Skeletal muscle satellite cell (primary cell): ENCODE measurements around the gene DDIT4.
"Not testable (repeated sequence)": the region's sequence is repeated elsewhere in the genome, so short reads cannot be mapped to it uniquely, and the experiment has no call there.

Source experiments
- H3K27me3 ChIP-seq: 2 replicates; pipeline ENCODE4 v1.7.0; 2013; ENCODE audit warnings: low read length; ENCODE audit not compliant: control insufficient read depth, insufficient read depth
- H3K36me3 ChIP-seq: 2 replicates; pipeline ENCODE4 v1.7.0; 2013; ENCODE audit warnings: mild to moderate bottlenecking, control low read depth, low read length; ENCODE audit not compliant: insufficient read depth
- H3K4me1 ChIP-seq: 2 replicates; pipeline ENCODE4 v1.7.0; 2013; ENCODE audit warnings: low read length; ENCODE audit not compliant: control insufficient read depth, insufficient read depth
- H3K4me2 ChIP-seq: 2 replicates; pipeline ENCODE4 v1.7.0; 2013; ENCODE audit warnings: mild to moderate bottlenecking, low read length
- H3K4me3 ChIP-seq: 2 replicates; pipeline ENCODE4 v1.7.0; 2013; ENCODE audit warnings: low read length
- H3K9ac ChIP-seq: 2 replicates; pipeline ENCODE4 v1.7.0; 2013; ENCODE audit warnings: mild to moderate bottlenecking, low read depth, low read length, moderate library complexity
- H3K9me3 ChIP-seq: replicated peaks from 2 replicates; pipeline ENCODE4 v1.7.0; 2013; ENCODE audit warnings: mild to moderate bottlenecking, control low read depth, low read length

Gene DDIT4

DNA sequence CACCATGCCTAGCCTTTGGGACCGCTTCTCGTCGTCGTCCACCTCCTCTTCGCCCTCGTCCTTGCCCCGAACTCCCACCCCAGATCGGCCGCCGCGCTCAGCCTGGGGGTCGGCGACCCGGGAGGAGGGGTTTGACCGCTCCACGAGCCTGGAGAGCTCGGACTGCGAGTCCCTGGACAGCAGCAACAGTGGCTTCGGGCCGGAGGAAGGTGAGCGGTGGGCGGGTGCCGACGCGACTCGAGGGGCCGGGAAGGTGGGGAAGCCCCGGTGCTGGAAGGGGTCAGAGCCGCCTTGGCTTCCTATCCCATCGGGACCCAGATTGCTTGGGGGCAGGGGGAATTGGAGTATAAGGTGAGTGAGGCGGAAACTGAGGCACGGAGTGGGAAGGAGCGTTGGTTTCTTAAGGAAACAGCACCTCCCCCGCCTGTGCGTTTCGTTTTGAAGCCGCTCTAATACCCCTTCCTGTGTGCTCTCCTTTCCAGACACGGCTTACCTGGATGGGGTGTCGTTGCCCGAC lies 547 bp downstream of the DDIT4 start:
- peaks cover 23% of the 10 kb centered on the region for H3K36me3 ChIP-seq
- H3K9ac ChIP-seq = peak overlapping the region; percentile 90
- peak overlapping the region; percentile 83 for H3K4me3 ChIP-seq
- no peaks in the 10 kb centered on the region for H3K9me3 ChIP-seq
- H3K4me2 ChIP-seq = peak overlapping the region; percentile 98
- peaks cover 20% of the 10 kb centered on the region for H3K4me1 ChIP-seq
- H3K27me3 ChIP-seq = no peaks in the 10 kb centered on the region

DNA sequence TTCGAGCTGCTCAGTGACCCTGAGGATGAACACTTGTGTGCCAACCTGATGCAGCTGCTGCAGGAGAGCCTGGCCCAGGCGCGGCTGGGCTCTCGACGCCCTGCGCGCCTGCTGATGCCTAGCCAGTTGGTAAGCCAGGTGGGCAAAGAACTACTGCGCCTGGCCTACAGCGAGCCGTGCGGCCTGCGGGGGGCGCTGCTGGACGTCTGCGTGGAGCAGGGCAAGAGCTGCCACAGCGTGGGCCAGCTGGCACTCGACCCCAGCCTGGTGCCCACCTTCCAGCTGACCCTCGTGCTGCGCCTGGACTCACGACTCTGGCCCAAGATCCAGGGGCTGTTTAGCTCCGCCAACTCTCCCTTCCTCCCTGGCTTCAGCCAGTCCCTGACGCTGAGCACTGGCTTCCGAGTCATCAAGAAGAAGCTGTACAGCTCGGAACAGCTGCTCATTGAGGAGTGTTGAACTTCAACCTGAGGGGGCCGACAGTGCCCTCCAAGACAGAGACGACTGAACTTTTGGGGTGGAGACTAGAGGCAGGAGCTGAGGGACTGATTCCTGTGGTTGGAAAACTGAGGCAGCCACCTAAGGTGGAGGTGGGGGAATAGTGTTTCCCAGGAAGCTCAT lies 1.1 kb downstream of the DDIT4 start:
- Histone ChIP-seq H3K27me3 (no peaks in the 10 kb centered on the region), H3K9ac (peak overlapping the region; percentile 90), H3K4me1 (peaks cover 20% of the 10 kb centered on the region)

DNA sequence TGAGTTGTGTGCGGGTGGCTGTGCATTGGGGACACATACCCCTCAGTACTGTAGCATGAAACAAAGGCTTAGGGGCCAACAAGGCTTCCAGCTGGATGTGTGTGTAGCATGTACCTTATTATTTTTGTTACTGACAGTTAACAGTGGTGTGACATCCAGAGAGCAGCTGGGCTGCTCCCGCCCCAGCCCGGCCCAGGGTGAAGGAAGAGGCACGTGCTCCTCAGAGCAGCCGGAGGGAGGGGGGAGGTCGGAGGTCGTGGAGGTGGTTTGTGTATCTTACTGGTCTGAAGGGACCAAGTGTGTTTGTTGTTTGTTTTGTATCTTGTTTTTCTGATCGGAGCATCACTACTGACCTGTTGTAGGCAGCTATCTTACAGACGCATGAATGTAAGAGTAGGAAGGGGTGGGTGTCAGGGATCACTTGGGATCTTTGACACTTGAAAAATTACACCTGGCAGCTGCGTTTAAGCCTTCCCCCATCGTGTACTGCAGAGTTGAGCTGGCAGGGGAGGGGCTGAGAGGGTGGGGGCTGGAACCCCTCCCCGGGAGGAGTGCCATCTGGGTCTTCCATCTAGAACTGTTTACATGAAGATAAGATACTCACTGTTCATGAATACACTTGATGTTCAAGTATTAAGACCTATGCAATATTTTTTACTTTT lies 1.8 kb downstream of the DDIT4 start:
- peaks cover 23% of the 10 kb centered on the region for H3K36me3 ChIP-seq
- peak overlapping the region; percentile 83 for H3K4me3 ChIP-seq
- H3K9me3 ChIP-seq = no peaks in the 10 kb centered on the region
- H3K4me2 ChIP-seq = peak overlapping the region; percentile 98
- peaks cover 20% of the 10 kb centered on the region for H3K4me1 ChIP-seq
- H3K27me3 ChIP-seq = no peaks in the 10 kb centered on the region
- H3K9ac ChIP-seq = peak overlapping the region; percentile 90

More for the DNA sequence above, 1.1 kb downstream of the DDIT4 start:
- Histone ChIP-seq H3K36me3 (peaks cover 23% of the 10 kb centered on the region), H3K9me3 (no peaks in the 10 kb centered on the region), H3K4me3 (peak overlapping the region; percentile 83), H3K4me2 (peak overlapping the region; percentile 98)

DNA sequence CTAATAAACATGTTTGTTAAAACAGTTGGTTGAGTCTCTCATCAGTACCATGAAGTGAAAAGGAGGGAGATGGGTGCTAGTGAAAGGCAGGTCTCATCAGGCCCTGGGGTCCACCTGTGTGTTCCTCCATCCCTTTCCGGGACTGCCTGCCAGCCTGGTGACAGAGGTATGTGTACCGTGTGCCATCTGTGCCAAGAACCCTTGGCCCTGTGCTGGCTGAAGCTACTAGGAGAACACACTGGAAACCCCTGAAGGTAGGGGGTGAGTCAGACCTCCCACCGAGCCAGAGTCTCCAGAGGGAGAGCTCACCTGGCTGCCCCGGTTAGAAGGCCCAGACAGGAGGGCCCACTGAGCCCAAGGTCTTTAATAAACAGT lies 2.3 kb downstream of the DDIT4 start:
- Histone ChIP-seq H3K4me2 (peak overlapping the region; percentile 98), H3K9ac (peak overlapping the region; percentile 90), H3K27me3 (no peaks in the 10 kb centered on the region)

DNA sequence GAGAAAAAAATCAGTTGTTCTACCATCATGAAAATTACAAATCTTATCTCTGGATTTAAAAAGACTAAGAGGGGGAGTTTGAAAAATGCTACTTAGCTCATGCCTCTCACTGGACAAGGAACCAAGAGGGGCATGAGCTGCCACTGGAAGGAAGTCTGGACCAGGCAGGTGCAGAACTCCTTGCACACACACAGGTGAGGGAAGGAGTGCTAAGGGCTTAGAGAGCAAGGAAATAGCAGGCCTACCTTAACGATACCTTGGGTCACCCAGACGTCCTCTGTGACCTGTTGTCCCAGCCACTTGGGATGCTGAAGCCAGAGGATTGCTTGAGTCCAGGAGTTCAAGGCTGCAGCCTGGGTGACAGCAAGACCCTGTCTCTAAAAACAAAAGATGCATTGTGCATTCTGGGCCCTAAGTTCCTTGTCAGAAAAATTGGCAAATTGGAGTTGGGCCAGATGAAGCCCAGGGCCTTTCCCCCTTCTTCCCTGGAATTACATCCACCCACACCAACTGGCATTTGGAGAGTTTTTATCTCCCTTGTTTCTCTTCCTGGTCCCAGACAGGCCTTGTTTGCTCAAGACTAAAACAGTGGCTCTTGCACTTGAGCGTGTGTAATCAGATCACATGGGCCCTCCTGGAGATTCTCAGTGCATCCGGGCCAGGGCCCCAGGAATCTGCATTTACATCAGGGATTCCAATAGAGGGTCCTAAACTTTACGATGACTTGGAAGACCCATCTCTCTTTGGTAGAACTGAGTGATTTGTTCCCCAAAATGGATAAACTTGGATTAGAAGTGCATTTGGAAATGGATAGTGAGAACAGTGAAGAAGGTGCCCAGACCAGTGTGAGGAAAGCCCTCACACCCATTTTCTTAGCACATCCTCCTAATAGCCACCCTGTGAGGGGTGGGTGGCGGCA lies 3.0 kb downstream of the DDIT4 start:
- H3K4me2 ChIP-seq = peak overlapping the region; percentile 98

More for the DNA sequence above, 2.3 kb downstream of the DDIT4 start:
- no peaks in the 10 kb centered on the region for H3K9me3 ChIP-seq
- H3K4me1 ChIP-seq = peaks cover 20% of the 10 kb centered on the region
- H3K4me3 ChIP-seq = peak overlapping the region; percentile 83
- peaks cover 23% of the 10 kb centered on the region for H3K36me3 ChIP-seq

DNA sequence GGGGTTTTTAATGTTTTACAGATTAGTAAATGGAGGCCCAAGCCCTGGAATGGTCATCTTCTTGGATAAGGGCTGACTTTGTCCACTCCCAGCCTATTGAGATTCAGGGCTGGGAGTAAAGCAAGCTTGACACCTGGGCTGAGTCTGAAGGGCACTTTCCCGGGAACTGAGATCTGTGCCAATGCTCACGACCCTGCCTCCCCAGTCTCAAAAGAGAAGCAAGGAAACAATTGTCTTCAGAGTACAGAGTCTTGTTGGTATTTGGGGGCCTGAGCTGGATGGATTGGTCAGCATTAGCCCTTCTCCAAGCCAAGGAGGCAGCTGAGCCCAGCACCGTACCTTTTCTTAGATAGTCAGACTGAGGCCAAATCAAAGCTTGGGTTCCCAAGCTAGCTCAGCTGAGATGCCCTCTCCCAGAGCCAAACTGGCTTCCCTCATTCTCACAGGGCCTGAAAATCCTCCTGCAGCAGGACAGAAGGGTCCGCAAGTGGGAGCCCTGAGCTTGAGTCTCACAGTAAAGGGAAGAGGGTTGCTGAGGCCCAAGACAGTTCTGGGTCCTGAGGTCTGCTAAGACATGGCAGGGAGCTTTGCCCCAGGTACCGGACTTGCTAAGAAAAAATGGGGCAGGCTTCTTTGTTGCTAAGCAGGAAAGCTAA lies 3.7 kb downstream of the DDIT4 start:
- Histone ChIP-seq H3K9ac (peak overlapping the region; percentile 30), H3K4me1 (peaks cover 14% of the 10 kb centered on the region), H3K27me3 (no peaks in the 10 kb centered on the region), H3K9me3 (no peaks in the 10 kb centered on the region), H3K36me3 (peaks cover 23% of the 10 kb centered on the region), H3K4me3 (peak overlapping the region; percentile 14), H3K4me2 (peak overlapping the region; percentile 98)

More for the DNA sequence above, 3.0 kb downstream of the DDIT4 start:
- Histone ChIP-seq H3K4me1 (peaks cover 20% of the 10 kb centered on the region), H3K9me3 (no peaks in the 10 kb centered on the region), H3K9ac (peak overlapping the region; percentile 90), H3K36me3 (peaks cover 23% of the 10 kb centered on the region), H3K4me3 (peak overlapping the region; percentile 83), H3K27me3 (no peaks in the 10 kb centered on the region)

DNA sequence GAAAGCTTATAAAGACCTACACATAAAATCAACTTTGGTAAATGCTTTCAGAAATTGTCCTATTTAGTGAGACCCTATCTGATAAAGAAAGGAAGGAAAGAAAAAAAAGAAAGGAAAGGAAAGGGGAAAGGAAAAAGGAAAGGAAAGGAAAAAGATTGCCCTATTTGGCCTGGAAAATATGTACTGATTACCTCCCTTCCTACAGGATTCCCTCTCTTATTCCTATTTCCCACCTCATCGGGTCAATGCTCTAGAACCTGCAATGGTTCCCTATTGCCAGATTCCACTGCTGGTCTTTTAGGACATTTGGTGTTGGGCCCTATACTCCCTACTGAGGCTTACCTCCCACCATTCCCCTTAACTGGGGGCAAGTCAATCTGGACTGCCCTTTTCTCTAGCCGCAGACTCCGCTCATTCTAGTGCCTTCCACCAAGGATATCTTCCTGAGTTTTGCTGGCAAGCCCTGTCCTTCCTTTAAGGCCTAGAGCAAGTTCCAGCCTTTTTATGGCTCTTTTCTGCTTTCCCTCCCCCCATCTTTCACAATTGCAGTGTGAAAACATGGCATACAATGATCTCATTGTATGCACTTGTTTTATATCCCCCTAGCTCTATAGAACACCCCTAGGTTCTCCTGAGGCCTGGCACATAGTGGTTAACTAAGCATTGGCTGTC lies 4.4 kb downstream of the DDIT4 start:
- Histone ChIP-seq H3K36me3 (peaks cover 23% of the 10 kb centered on the region), H3K4me3 (no peak overlapping the region), H3K27me3 (no peaks in the 10 kb centered on the region), H3K4me1 (peaks cover 10% of the 10 kb centered on the region), H3K9ac (no peak overlapping the region), H3K9me3 (no peaks in the 10 kb centered on the region), H3K4me2 (no peak overlapping the region)

DNA sequence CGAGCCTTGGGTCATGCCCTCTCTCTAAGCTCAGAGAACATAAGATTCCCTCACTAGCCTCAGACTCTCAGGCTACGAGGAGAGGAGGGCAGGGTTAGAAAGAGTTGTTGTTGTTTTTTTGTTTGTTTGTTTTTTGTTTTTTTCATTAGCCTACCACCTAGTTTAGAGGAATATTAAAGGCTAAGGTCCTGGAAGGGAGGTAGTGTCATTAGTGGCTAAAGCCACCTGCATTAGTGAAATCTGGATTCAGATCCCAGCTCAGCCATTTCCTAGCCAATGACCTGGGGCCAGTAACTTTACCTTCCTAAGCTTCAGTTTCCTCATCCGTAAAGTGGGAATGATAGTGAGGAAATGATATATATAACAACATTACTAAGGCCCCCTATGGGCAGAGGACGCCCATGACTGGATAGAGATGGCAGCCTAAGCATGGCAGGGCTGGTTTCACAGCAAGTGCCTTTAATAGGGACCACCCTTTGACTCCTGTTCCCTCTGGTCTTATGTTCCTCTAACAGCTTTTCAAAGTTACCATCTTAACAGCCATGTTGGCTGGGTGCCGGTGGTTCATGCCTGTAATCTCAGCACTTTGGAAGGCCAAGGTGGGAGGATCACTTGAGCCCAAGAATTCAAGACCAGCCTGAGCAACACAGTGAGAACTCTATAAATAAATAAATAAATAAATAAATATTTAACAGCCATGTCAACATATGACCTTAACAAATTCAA lies 5.1 kb downstream of the DDIT4 start:
- Histone ChIP-seq H3K4me1 (peaks cover 10% of the 10 kb centered on the region), H3K9me3 (no peaks in the 10 kb centered on the region)

DNA sequence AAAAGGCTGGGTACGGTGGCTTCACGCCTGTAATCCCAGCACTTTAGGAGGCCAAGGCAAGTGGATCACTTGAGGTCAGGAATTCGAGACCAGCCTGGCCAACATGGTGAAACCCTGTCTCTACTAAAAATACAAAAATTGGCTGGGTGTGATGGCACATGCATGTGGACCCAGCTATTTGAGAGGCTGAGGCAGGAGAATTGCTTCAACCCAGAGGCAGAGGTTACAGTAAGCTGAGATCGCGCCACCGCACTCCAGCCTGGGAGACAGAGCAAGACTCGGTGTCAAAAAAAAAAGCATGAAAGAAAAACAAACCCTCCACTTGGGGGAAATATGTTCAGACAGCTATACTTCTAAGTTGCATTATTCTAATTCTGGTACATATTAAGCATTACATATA lies 5.9 kb downstream of the DDIT4 start:
- H3K4me3 ChIP-seq, H3K27me3 ChIP-seq, H3K9me3 ChIP-seq, H3K9ac ChIP-seq, H3K4me2 ChIP-seq: not testable (repeated sequence)
- Histone ChIP-seq H3K4me1 (peaks cover 10% of the 10 kb centered on the region), H3K36me3 (peaks cover 17% of the 10 kb centered on the region)

More for the DNA sequence above, 5.1 kb downstream of the DDIT4 start:
- Histone ChIP-seq H3K4me3 (no peak overlapping the region), H3K4me2 (no peak overlapping the region), H3K27me3 (no peaks in the 10 kb centered on the region), H3K36me3 (peaks cover 23% of the 10 kb centered on the region), H3K9ac (no peak overlapping the region)

DNA sequence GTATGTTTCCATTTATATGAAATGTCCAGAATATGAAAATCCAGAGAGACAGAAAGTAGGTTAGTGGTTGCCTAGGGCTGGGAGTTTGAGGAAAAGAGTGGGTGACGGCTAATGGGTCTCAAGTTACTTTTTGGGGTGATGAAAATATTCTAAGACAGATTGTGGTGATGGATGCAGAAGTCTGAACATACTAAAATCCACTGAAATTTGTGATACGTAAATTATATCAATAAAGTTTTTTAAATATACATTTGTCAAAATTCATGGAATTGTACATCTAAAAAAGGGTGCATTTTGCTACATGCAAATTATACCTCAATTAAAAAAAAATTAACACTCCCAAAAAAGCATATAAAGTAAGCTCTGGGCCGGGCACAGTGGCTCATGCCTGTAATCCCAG lies 9.4 kb downstream of the DDIT4 start:
- Histone ChIP-seq H3K9ac (no peak overlapping the region), H3K27me3 (no peaks in the 10 kb centered on the region), H3K36me3 (no peaks in the 10 kb centered on the region), H3K4me3 (no peak overlapping the region), H3K9me3 (no peaks in the 10 kb centered on the region), H3K4me2 (no peak overlapping the region), H3K4me1 (no peaks in the 10 kb centered on the region)
